ENCODE results near the gene IRF9.

Gene IRF9, protein sequence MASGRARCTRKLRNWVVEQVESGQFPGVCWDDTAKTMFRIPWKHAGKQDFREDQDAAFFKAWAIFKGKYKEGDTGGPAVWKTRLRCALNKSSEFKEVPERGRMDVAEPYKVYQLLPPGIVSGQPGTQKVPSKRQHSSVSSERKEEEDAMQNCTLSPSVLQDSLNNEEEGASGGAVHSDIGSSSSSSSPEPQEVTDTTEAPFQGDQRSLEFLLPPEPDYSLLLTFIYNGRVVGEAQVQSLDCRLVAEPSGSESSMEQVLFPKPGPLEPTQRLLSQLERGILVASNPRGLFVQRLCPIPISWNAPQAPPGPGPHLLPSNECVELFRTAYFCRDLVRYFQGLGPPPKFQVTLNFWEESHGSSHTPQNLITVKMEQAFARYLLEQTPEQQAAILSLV

DNA sequence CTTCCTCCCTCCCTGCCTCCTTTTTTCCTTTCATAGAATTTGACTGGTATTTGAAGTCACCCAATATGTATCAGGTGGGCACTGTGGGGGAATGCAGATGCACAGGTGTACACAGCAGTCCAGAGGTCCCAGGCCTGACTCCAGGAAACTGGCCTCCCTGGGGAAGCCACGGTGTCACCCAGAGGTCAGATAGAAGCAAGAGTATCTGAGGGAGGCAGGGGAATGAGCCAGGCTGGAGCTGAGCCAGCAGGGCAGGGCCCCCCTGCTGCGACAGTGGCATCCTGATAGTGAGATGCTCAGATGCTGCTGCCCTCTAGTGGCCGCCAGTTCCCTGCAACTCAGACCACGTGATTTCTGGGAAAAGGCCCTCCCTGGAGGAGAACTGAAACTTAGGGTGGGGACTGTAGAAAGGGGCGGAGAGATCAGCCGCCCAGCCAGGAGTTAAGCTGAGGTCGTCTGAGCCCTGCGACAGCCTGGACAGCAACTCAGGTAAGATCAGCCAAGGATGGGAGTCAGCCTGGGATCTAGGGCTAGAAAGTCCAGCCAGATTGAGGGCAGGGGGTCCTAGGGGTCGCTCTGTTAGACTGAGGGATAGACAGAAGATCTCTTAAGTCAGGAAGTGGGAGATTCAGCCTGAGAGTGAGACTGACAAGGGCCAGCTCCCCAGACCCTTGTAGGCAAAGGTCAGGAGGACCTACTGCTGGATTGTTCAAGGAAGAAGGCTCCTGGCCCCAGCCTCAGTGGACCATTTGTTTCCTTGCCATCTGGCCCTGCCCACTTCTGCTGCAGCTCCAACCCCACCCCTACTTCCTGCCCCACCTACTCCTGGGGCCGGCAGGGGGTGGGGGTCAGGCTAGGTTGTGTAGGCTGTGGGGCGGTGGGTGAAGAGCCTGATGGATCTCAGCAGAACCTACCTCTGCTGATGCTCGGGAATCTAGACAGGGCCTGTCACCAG is at the start of gene IRF9:
TSS of gene IRF9 (plus strand) at position 416 of the 955 bp plus-strand sequence. CDS start 880 bp downstream, outside the sequence.
- DNase-seq: peak; percentile 89

GRCh38 chr14:24113379-24113800 is 47.7 kb upstream of the IRF9 start:
- DNase-seq: no peak

DNA sequence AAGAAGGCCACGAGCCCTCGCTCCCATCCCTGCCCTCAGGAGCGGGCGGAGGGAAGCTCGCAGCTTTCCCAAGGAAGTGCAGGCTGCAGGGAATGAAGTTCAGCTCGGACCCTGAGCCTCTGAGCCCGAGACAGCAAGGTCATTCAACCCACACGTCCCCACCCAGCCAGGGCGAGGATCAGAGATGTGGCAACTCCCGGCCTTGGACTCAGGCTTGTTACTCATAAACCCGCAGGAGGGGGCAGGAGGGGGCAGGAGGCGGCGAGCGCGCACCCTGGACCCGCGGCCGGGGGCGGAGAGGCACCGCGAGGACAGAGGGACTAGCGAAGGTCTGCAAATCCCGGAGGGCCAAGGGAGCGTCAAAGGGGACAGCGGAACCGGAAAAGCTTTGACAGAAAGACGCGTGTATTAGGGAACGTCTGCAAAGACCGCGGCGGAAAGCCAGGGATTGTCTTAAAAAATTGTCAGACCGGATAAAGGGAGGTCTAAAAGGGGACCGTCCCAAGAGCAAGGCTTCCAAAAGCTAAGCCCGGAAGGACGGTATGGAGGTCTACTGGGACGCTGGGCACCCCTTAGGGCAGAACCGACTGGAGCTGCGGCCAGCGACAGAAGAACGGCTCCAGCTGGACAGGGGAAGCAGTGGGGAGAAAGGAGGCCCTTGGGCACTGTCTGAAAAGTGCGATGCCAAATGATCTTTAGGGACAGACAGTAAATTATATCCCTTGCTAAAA is 47.1 kb upstream of the IRF9 start:
- peak; percentile 89 for DNase-seq

DNA sequence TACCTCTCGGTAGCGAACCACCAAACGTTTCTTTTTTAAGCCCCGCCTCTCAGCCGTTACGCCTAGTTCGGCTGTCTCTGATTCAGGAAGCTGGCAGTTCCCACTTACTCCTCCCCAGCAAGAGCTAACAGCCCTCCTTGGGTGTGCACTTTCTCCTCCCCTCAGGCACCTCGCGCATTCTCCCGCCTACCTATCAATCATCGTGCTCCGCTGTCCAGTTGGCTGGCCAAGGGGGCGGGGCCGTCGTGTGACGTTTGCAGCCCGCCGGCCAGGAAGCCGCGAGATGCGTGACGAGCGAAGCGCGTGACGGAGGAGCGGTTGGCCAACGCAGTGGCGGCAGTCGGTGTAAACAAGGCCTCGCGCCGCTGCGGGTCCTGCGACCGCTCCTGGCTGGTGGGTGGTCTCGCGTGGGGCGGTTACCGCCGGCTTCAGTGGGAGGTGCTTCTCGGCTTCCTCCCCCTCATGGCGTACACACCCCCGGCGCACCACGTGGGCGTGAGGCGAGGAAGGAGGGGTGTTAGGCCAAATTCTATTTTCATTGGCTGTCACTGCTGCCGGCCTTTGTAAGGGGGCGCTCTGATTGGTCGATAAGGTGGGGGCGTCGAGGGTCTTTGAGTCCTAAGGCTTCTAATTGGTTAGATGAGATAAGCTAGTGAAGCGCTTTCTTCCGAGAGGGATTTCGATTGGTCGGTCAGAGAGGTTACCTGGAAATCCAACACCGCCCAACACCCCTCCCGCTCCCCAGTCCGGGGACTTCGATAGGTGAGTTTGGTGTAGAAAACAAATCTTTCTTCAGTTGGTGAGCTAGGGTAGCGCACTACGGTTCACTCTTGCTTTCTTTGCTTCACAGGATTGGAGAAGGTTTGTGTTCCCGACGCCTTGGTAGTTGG is 46.3 kb upstream of the IRF9 start, which contains the start of the genes DCAF11 and NRL:
TSS of gene DCAF11 (plus strand) at position 246 of the 890 bp plus-strand sequence. CDS start 818 bp downstream, outside the sequence.
TSS of gene NRL (minus strand) at position 418 of the 890 bp plus-strand sequence. CDS start 32,101 bp downstream, outside the sequence.
- peak; percentile 97 for DNase-seq

GRCh38 chr14:24115422-24116127 is 45.5 kb upstream of the IRF9 start:
- no peak for DNase-seq

DNA sequence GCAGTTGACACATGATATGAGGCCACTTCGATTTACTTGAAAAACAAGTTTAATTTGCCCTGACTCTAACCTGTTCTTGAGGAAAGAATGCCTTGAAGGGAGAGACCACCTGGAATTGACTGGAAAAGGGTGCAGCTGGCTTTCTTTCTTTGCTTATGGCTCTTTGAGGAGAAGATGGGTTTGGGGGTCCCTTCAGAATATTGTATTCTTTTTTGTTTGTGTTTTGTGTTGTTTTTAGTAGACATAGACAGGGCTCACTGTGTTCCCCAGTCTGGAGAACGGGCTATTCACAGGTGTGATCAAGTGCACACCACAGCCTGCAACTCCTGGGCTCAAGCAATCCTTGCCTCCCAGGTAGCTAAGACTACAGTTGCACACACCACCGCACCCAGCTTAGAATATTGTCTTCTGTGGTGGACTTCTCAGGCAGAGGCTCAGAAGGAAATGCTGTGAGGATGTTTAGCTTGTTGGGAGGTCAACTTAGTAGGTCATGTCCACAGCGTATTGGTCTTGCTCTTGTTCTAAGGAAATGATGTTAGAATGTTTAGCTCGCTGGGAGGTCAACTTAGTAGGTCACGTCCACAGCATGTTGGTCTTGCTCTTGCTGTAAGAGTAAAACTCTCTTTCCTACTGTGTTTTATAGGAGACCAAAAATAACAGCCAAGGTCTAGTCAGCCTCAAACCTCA is 44.8 kb upstream of the IRF9 start:
- no peak for DNase-seq

GRCh38 chr14:24117179-24117578 is 43.9 kb upstream of the IRF9 start:
- no peak for DNase-seq

GRCh38 chr14:24119691-24120090 is 41.4 kb upstream of the IRF9 start:
- DNase-seq: no peak

DNA sequence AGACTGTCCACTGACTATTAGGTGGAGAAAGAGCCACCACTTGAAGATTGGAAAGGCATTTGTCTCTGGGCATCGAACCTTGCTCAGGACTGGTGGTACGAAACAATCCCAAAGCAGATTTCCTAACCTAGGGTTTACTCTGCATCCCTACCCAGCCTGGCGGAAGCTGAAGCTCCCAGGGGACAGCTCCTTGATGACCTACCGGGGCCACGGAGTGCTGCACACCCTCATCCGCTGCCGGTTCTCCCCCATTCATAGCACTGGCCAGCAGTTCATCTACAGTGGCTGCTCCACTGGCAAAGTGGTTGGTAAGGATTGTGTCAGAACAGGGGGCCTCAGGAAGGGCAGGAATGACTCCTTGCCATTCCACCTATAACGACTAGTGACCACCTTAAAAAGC is 39.9 kb upstream of the IRF9 start:
- DNase-seq: no peak

DNA sequence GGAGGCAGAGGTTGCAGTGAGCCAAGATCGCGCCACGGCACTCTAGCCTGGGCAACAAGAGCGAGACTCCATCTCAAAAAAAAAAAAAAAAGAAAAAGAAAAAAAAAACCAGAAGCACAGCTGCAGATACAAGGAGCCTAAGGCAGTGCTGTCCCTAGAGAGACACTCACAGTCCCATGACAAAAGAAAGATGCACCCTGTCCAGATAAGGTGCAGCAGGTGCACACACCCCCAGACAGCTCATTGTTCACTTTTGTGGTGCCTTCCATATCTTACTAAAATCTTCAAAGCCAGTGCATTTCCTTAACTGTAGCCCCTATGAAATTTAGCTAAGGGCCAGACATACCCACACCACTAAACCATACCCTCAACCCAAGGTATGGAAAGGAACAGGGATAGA is 38.6 kb upstream of the IRF9 start:
- no peak for DNase-seq

- DNase-seq: no peak
Observed at GRCh38 chr14:24122898-24123297, 38.2 kb upstream of the IRF9 start.

GRCh38 chr14:24123424-24124417 is 37.3 kb upstream of the IRF9 start:
- DNase-seq: no peak

- DNase-seq: no peak
Observed at GRCh38 chr14:24126939-24127338, 34.1 kb upstream of the IRF9 start.

DNA sequence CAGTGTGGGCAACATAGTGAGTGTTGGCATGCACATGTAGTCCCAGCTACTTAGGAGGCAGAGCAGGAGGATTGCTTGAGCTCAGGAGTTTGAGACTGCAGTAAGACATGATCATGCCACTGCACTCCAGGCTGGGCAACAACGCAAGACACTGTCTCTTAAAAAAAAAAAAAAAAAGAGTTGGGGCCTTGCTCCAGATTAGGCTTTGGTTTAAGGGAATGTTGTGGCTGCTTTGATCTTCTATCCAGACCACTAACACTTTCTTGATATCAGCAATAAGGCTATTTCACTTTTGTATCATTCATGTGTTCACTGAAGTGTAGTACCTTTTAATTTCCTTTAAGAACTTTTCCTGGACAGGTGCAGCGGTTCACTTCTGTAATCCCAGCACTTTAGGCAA is 33.4 kb upstream of the IRF9 start:
- DNase-seq: no peak

DNA sequence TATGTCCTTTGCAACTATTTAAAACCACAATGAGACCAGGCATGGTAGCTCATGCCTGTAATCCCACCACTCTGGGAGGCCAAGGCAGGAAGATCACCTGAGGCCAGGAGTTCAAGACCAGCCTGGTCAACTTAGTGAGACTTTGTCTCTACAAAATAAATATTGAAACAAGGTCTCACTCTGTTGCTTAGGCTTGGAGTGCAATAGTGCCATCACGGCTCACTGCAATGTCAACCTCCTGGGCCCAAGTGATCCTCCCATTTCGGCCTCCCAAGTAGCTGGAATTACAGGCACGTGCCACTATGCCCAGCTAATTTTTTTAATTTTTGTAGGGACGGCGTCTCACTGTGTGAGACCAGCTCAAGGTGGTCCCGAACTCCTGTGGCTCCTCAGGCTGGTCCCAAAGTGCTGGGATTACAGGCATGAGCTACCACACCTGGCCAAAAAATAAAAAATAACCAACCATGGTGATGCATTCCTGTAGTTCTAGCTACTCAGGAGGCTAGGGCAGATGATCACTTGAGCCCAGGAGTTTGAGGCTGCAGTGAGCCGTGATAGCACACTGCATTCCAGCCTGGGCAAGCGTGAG is 31.6 kb upstream of the IRF9 start:
- no peak for DNase-seq

GRCh38 chr14:24130380-24130716 is 30.7 kb upstream of the IRF9 start, which contains the start of gene FITM1:
Gene FITM1 (plus strand): TSS chr14:24130659. CDS start chr14:24131564, 905 bp downstream.
- DNase-seq: no peak

- no peak for DNase-seq
Observed at GRCh38 chr14:24130717-24131548, 30.1 kb upstream of the IRF9 start.

DNA sequence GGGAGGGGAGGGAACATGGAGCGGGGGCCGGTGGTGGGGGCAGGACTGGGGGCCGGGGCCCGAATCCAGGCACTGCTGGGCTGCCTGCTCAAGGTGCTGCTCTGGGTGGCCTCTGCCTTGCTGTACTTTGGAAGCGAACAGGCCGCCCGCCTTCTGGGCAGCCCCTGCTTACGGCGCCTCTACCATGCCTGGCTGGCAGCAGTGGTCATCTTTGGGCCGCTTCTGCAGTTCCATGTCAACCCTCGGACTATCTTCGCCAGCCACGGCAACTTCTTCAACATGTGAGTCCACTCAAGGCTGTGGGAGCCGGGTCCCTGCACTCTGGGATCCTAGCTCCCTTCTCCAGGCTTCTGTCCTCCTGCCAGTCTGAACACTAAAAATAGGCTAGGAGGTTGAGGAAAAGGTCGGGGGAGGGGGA is 29.5 kb upstream of the IRF9 start:
- DNase-seq: no peak

Data from NCI-H2029 treated with DMSO at 0.1 percent for 48 hours (cell line).